Immature natural killer cell (primary cell): Measurements from ENCODE around the gene SNRPA. TPM values are rescaled to one million over a fixed set of nuclear protein-coding genes. Genes with fewer than 3 reads are reported as not detected.
A peak's percentile ranks its signal among the peaks of the same experiment; 100 is the strongest.
"Not testable (repeated sequence)": the region's sequence is repeated elsewhere in the genome, so short reads cannot be mapped to it uniquely, and the experiment has no call there.

Experiments used
- DNase-seq, 3 donors: peaks; one replicate each; pipeline ENCODE4 v3.0.0; 2022; ENCODE audit warnings: mixed read lengths in 1 of 3
- H3K27ac Mint-ChIP-seq, 6 donors: one replicate each; pipeline ENCODE4 v1.8.0; 2020; ENCODE audit warnings: mixed read lengths in 6 of 6, mild to moderate bottlenecking in 5 of 6, inconsistent platforms in 4 of 6, moderate library complexity in 3 of 6
- H3K27me3 Mint-ChIP-seq, 3 donors: one replicate each; pipeline ENCODE4 v1.8.0; 2020 to 2021; ENCODE audit warnings: low read depth in 3 of 3, mild to moderate bottlenecking in 3 of 3, mixed read lengths in 3 of 3, moderate library complexity in 3 of 3, inconsistent platforms in 1 of 3
- H3K36me3 Mint-ChIP-seq, 3 donors: one replicate each; pipeline ENCODE4 v1.8.0; 2020; ENCODE audit warnings: mixed read lengths in 3 of 3, inconsistent platforms in 2 of 3, mild to moderate bottlenecking in 2 of 3
- H3K4me1 Mint-ChIP-seq, 2 donors: one replicate each; pipeline ENCODE4 v1.8.0; 2020; ENCODE audit warnings: inconsistent platforms in 2 of 2, mild to moderate bottlenecking in 2 of 2, mixed read lengths in 2 of 2, moderate library complexity in 1 of 2
- H3K4me3 Mint-ChIP-seq, 5 donors: one replicate each; pipeline ENCODE4 v1.8.0; 2020; ENCODE audit warnings: mild to moderate bottlenecking in 5 of 5, mixed read lengths in 5 of 5, inconsistent platforms in 3 of 5, moderate library complexity in 3 of 5
- H3K9me3 Mint-ChIP-seq, 6 donors: one replicate each; pipeline ENCODE4 v1.8.0; 2020; ENCODE audit warnings: mild to moderate bottlenecking in 6 of 6, mixed read lengths in 6 of 6, inconsistent platforms in 4 of 6, moderate library complexity in 3 of 6
- polyA plus RNA-seq, 3 donors: library from polyadenylated mRNA; unstranded; fragments of 300-500 nt; fragmentation: Illumina TruSeq; gene quantifications; one replicate each; pipeline ENCODE4 v1.2.3, GENCODE V29; 2021

SNRPA gene
- polyA plus RNA-seq, 3 donors from 2014 or later, result 28.9 to 78.7 (median 39.2) TPM

- DNase-seq, result no peak
- H3K36me3 Mint-ChIP-seq, result peaks cover 38 to 62% (median 40%) of the 10 kb centered on the region in 3 donors
- H3K27ac Mint-ChIP-seq, result peak overlapping the region in 5 of 6 donors; percentile 29 to 71 (median 49)
- peaks cover 4 to 26% of the 10 kb centered on the region in 2 donors for H3K4me1 Mint-ChIP-seq
- no peaks in the 10 kb centered on the region for H3K9me3 Mint-ChIP-seq
- H3K27me3 Mint-ChIP-seq, result no peaks in the 10 kb centered on the region
- no peak overlapping the region for H3K4me3 Mint-ChIP-seq
Observed at GRCh38 chr19:40762754-40763470, 11.9 kb downstream of the SNRPA start.

DNA sequence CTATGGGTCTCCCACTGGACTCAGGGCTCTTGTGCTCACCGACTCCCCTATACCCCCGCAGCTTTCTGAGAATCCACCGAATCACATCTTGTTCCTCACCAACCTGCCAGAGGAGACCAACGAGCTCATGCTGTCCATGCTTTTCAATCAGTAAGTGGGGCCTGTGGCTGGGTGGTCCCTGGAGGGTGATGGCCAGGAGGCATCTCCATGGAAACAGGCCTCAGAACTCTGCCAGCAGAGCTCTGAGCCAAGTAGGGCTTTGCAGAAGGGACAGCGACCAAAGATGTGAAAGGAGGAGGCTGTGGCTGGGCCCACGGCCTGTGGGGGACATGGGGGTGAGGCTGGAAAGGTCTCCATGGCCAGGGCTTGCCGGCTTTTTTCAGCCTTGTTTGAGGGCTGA is 12.5 kb downstream of the SNRPA start:
- H3K4me1 Mint-ChIP-seq, result peaks cover 4 to 21% of the 10 kb centered on the region in 2 donors
- H3K4me3 Mint-ChIP-seq, result no peak overlapping the region
- peak overlapping the region in 1 of 6 donors; percentile 62 for H3K27ac Mint-ChIP-seq
- peaks cover 32 to 57% (median 37%) of the 10 kb centered on the region in 3 donors for H3K36me3 Mint-ChIP-seq
- H3K9me3 Mint-ChIP-seq, result no peaks in the 10 kb centered on the region
- no peak for DNase-seq
- peaks cover 0 to under 1% (median 0%) of the 10 kb centered on the region in 3 donors for H3K27me3 Mint-ChIP-seq

DNA sequence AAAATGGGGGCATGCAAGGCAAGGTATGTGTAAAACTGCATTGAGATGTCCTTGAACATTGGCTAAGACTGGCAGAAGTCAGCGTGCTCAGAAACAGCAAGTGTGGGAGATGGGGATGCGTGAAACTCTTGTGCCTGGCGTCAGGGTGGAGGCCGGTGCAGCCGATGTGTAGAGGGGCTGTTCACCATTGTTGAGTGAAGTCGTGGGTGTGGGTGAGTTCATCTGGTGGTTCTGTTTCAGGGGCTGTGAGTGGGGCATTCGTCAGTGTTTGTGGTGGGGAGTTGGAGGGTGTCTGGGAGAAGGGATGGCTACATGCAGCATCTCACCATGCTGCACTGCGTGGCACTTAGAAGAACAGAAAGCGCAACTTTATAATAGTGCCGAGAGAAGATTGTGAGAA is 13.0 kb downstream of the SNRPA start:
- peaks cover 0 to 2% (median 0%) of the 10 kb centered on the region in 3 donors for H3K27me3 Mint-ChIP-seq
- H3K36me3 Mint-ChIP-seq, result peaks cover 32 to 57% (median 36%) of the 10 kb centered on the region in 3 donors
- DNase-seq, result no peak
- H3K4me1 Mint-ChIP-seq, result peaks cover 6 to 20% of the 10 kb centered on the region in 2 donors
- peak overlapping the region in 3 of 6 donors; percentile 1 to 22 (median 18) for H3K27ac Mint-ChIP-seq
- H3K4me3 Mint-ChIP-seq, result no peak overlapping the region
- H3K9me3 Mint-ChIP-seq, result no peaks in the 10 kb centered on the region

DNA sequence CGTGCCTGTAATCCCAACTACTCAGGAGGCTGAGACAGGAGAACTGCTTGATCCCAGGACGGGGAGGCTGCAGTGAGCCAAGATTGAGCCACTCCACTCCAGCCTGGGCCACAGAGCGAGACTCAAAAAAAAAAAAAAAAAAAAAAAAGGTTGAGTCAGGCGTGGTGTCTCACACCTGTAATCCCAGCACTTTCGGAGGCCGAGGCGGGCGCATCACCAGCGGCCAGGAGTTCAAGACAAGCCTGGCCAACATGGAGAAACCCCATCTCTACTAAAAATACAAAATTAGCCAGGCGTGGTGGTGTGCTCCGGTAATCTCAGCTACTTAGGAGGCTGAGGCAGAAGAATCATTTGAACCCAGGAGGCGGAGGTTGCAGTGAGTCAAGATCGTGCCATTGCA is 15.4 kb downstream of the SNRPA start:
- not testable (repeated sequence) for H3K4me3 Mint-ChIP-seq, DNase-seq, H3K9me3 Mint-ChIP-seq, H3K27me3 Mint-ChIP-seq, H3K27ac Mint-ChIP-seq
- Mint-ChIP-seq H3K4me1 (peaks cover 13 to 28% of the 10 kb centered on the region in 2 donors), H3K36me3 (peaks cover 28 to 43% (median 31%) of the 10 kb centered on the region in 3 donors)

GRCh38 chr19:40768869-40769268 is 17.9 kb downstream of the SNRPA start:
- no peak overlapping the region for H3K4me3 Mint-ChIP-seq
- DNase-seq, result no peak
- H3K36me3 Mint-ChIP-seq, result peaks cover 11 to 24% (median 21%) of the 10 kb centered on the region in 3 donors

DNA sequence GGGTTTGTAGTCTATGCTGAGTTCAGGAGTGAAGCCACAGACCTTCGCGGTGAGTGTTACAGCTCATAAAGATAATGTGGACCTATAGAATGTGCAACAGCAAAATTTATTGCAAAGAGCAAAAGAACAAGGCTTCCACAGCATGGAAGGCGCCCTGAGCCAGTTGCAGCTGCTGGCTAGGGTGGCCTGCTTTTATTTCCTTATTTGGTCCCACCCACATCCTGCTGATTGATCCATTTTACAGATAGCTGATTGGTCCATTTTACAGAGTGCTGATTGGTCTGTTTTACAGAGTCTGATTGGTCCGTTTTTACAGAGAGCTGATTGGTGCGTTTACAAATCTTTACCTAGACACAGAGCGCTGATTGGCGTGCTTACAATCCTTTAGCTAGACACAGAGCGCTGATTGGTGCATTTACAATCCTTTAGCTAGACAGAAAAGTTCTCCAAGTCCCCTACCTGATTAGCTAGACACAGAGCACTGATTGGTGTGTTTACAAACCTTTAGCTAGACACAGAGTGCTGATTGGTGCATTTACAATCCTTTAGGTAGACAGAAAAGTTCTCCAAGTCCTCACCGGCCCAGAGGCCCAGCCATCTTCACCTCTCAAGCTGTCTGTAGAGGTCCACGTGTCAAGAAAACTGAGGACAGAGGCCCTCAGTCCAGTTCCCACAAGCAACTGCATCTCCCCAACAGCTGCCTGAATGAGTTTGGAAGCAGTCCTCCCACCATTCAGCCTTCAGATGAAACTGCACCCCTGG is 20.3 kb downstream of the SNRPA start:
- H3K4me1 Mint-ChIP-seq, result peaks cover 12 to 13% of the 10 kb centered on the region in 2 donors
- not testable (repeated sequence) for H3K4me3 Mint-ChIP-seq, H3K36me3 Mint-ChIP-seq, H3K27me3 Mint-ChIP-seq, H3K9me3 Mint-ChIP-seq
- peak overlapping the region in 4 of 6 donors; percentile 36 to 62 (median 48) for H3K27ac Mint-ChIP-seq
- peak in 2 of 3 donors; percentile 19 to 38 for DNase-seq

More at GRCh38 chr19:40768869-40769268, 17.9 kb downstream of the SNRPA start:
- Mint-ChIP-seq H3K4me1 (peaks cover 13 to 26% of the 10 kb centered on the region in 2 donors), H3K9me3 (no peaks in the 10 kb centered on the region), H3K27me3 (peaks cover 0 to 8% (median 2%) of the 10 kb centered on the region in 3 donors), H3K27ac (peak overlapping the region in 3 of 6 donors; percentile 28 to 65 (median 37))

- Mint-ChIP-seq H3K9me3 (no peaks in the 10 kb centered on the region), H3K4me1 (peaks cover 32 to 44% of the 10 kb centered on the region in 2 donors), H3K27ac (peak within 1 kb of the TSS; percentile 39 to 97 (median 66)), H3K4me3 (peak within 1 kb of the TSS in 3 of 5 donors; percentile 26 to 70 (median 40)), H3K27me3 (peaks cover 13 to 26% (median 15%) of the 10 kb centered on the region in 3 donors), H3K36me3 (peaks cover 0 to 7% (median 4%) of the 10 kb centered on the region in 3 donors)
- DNase-seq, result no peak
Observed at GRCh38 chr19:40774916-40775631, 24.1 kb downstream of the SNRPA start, which contains the start of gene MIA. Gene MIA, plus strand, starts transcription at chr19:40775521. Its CDS starts 22 bp downstream, at chr19:40775543.

DNA sequence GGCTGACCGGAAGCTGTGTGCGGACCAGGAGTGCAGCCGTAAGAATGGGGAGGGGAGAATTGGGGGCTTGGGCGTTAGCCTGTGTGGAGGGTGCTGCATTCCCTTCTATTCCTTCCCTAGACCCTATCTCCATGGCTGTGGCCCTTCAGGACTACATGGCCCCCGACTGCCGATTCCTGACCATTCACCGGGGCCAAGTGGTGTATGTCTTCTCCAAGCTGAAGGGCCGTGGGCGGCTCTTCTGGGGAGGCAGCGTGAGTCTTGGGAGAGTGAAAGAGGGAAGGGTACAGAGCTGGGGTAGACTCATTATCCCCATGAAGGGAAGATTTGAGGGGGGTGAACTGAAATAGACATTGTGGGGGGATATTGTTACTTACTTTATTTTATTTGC is 24.6 kb downstream of the SNRPA start:
- Mint-ChIP-seq H3K36me3 (peaks cover 0 to 9% (median 7%) of the 10 kb centered on the region in 3 donors), H3K4me1 (peaks cover 37 to 50% of the 10 kb centered on the region in 2 donors), H3K9me3 (no peaks in the 10 kb centered on the region), H3K27me3 (peaks cover 13 to 26% (median 15%) of the 10 kb centered on the region in 3 donors), H3K4me3 (peak overlapping the region in 1 of 5 donors; percentile 26), H3K27ac (peak overlapping the region in 2 of 6 donors; percentile 57 to 83)
- no peak for DNase-seq

- Mint-ChIP-seq H3K36me3 (peaks cover 0 to 5% (median 4%) of the 10 kb centered on the region in 3 donors), H3K27me3 (peaks cover 13 to 21% (median 15%) of the 10 kb centered on the region in 3 donors), H3K4me3 (peak overlapping the region in 3 of 5 donors; percentile 90 to 98 (median 90)), H3K4me1 (peaks cover 33 to 46% of the 10 kb centered on the region in 2 donors), H3K9me3 (no peaks in the 10 kb centered on the region), H3K27ac (peak overlapping the region in 5 of 6 donors; percentile 81 to 99 (median 97))
- DNase-seq, result no peak
Observed at GRCh38 chr19:40776364-40776763, 25.4 kb downstream of the SNRPA start.

DNA sequence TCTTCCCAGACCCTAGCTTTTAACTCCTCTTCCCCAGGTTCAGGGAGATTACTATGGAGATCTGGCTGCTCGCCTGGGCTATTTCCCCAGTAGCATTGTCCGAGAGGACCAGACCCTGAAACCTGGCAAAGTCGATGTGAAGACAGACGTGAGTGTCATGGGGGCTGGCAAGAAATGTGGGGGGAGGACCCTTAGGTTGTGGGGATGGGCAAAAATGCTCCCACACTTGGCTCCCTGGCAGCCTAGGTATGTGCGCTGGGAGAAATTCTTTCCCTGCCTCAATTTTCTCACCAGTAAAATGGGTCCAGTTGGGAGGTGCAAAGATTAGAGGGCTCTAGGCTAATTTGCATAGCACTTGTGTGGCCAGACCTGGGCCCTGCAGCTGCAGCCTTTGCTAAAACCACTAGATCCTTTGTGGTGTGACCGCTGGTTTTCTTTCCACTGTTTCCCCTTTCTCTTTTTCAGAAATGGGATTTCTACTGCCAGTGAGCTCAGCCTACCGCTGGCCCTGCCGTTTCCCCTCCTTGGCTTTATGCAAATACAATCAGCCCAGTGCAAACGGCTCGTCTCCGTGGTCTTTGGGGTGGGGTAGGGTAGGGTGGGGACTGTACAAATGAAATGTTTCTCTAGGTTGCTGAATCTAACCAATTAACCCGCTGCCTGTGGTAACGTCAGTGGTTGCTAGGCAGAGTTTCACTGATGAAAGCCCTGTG is 26.1 kb downstream of the SNRPA start:
- Mint-ChIP-seq H3K4me3 (peak overlapping the region; percentile 90 to 98 (median 92)), H3K27ac (peak overlapping the region; percentile 96 to 100 (median 97)), H3K4me1 (peaks cover 34 to 46% of the 10 kb centered on the region in 2 donors), H3K9me3 (no peaks in the 10 kb centered on the region), H3K27me3 (peaks cover 15 to 19% (median 15%) of the 10 kb centered on the region in 3 donors), H3K36me3 (peaks cover 0 to 9% (median 7%) of the 10 kb centered on the region in 3 donors)
- peak; percentile 89 to 91 (median 91) for DNase-seq

DNA sequence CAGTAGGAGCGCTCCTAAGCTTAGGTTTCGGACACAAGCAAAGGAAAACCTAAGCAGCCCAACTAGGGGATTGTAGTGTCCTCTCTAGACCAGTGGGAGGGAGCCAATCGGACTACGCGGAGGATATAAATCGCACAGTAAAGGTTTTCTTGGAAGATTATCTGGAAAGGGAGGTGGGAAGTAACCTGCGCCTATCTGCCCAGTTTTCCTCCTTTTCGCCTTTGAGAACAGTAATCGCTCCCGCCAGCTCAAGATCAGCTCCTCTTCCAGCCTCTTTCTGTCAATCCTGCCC is 26.6 kb downstream of the SNRPA start:
- Mint-ChIP-seq H3K27me3 (peaks cover 15 to 19% (median 17%) of the 10 kb centered on the region in 3 donors), H3K4me1 (peaks cover 36 to 46% of the 10 kb centered on the region in 2 donors), H3K4me3 (peak overlapping the region; percentile 90 to 98 (median 92)), H3K9me3 (no peaks in the 10 kb centered on the region), H3K27ac (peak overlapping the region; percentile 96 to 100 (median 97)), H3K36me3 (peaks cover 0 to 13% (median 9%) of the 10 kb centered on the region in 3 donors)
- DNase-seq, result no peak

GRCh38 chr19:40777937-40778705 is 27.1 kb downstream of the SNRPA start, which contains the start of gene RAB4B:
Gene RAB4B, plus strand, starts transcription at chr19:40778247. Its CDS starts 129 bp downstream, at chr19:40778376.
- Mint-ChIP-seq H3K4me3 (peak within 1 kb of the TSS; percentile 90 to 98 (median 92)), H3K27me3 (peaks cover 15 to 19% (median 17%) of the 10 kb centered on the region in 3 donors), H3K36me3 (peaks cover 0 to 13% (median 9%) of the 10 kb centered on the region in 3 donors), H3K27ac (peak within 1 kb of the TSS; percentile 96 to 100 (median 97)), H3K4me1 (peaks cover 36 to 46% of the 10 kb centered on the region in 2 donors), H3K9me3 (no peaks in the 10 kb centered on the region)
- peak; percentile 100 for DNase-seq
